ENCODE results near the gene TWNK. TPM values are rescaled to one million over a fixed set of nuclear protein-coding genes. Genes with fewer than 3 reads are reported as not detected.

Gene TWNK
- total and polyA plus RNA-seq, 10 of the 15 experiments (the other 5 are each of a cell fraction or from before 2014, with no cell fraction given), result 13.6 to 32.8 (median 18.0) TPM

GRCh38 chr10:101042667-101043362, 55.5 kb downstream of the TWNK start (continued):
- TF ChIP-seq BCL3 (IDR thresholded peaks at IDR 0.05; ENCODE audit: borderline replicate concordance, insufficient read depth, low read depth, low read length, poor library complexity, severe bottlenecking) (no peak), CBX3 (IDR thresholded peaks at IDR 0.05; ENCODE audit: borderline replicate concordance, low read depth) (no peak), ELK1 (IDR thresholded peaks at IDR 0.05; ENCODE audit: low read depth, low read length) (no peak), HCFC1 (IDR thresholded peaks at IDR 0.05; ENCODE audit: low read length) (no peak), WRNIP1 (IDR thresholded peaks at IDR 0.05; ENCODE audit: borderline replicate concordance, low read depth, low read length) (no peak), POU2F2 (IDR thresholded peaks at IDR 0.05; ENCODE audit: borderline replicate concordance, low read depth, low read length) (no peak; the same call in 2 of the 3 replicates), ZNF207 (IDR thresholded peaks at IDR 0.05; ENCODE audit: borderline replicate concordance) (no peak), MYB (IDR thresholded peaks at IDR 0.05; ENCODE audit: borderline replicate concordance, low read depth, low read length) (no peak), PKNOX1 (IDR thresholded peaks at IDR 0.05) (peak; percentile 99), JUNB (IDR thresholded peaks at IDR 0.05) (0 out of 2 replicates have a peak, but pooled peaks have one; percentile 37), CBX5 (IDR thresholded peaks at IDR 0.05; ENCODE audit: low read depth) (no peak), ZBTB33 (IDR thresholded peaks at IDR 0.05) (no peak), JUND (IDR thresholded peaks at IDR 0.05; ENCODE audit: low read depth, low read length) (no peak; the same call in 1 of the 2 replicates), KDM1A (IDR thresholded peaks at IDR 0.05; ENCODE audit: borderline replicate concordance) (no peak), SUPT20H (IDR thresholded peaks at IDR 0.05; ENCODE audit: borderline replicate concordance, control insufficient read depth, low read depth, low read length) (no peak), ZBED1 (IDR thresholded peaks at IDR 0.05; ENCODE audit: borderline replicate concordance) (no peak), POLR2A (IDR thresholded peaks at IDR 0.05; ENCODE audit: low read depth, low read length) (peak; percentile 87), CUX1 (IDR thresholded peaks at IDR 0.05; ENCODE audit: insufficient replicate concordance, low read depth, low read length) (no peak), SREBF2 (IDR thresholded peaks at IDR 0.05; ENCODE audit: low read length) (no peak), CBFB (IDR thresholded peaks at IDR 0.05; ENCODE audit: low read depth) (peak; percentile 73; the same call in 1 of the 2 replicates)
